Measurements from ENCODE around the gene MRGPRX4.

DNA sequence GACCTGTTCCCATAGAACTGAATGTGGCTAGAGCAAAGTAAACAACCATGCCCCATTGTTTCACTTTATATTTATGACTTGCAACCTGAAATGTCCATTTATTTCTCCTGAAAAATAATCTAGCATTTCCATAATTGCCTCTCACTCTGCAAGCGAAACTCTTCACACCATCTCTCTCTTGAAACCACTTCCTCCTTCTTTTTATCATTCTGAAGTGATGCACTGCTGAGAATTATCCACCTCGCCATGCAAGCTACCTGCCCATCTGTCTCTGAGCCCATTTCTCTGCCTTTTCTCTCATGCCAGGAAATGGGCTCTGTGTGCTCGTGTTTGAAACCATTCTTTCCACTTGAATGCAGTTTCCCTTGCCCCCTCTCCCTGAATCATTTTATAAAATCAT is 26.8 kb upstream of the MRGPRX4 start:
- no peak for TF ChIP-seq NFATC4 (CRISPR knock-in tag; IDR thresholded peaks at IDR 0.05)
- TF ChIP-seq USF2 (CRISPR knock-in tag; IDR thresholded peaks at IDR 0.05): no peak
- TF ChIP-seq, protein P1, sequence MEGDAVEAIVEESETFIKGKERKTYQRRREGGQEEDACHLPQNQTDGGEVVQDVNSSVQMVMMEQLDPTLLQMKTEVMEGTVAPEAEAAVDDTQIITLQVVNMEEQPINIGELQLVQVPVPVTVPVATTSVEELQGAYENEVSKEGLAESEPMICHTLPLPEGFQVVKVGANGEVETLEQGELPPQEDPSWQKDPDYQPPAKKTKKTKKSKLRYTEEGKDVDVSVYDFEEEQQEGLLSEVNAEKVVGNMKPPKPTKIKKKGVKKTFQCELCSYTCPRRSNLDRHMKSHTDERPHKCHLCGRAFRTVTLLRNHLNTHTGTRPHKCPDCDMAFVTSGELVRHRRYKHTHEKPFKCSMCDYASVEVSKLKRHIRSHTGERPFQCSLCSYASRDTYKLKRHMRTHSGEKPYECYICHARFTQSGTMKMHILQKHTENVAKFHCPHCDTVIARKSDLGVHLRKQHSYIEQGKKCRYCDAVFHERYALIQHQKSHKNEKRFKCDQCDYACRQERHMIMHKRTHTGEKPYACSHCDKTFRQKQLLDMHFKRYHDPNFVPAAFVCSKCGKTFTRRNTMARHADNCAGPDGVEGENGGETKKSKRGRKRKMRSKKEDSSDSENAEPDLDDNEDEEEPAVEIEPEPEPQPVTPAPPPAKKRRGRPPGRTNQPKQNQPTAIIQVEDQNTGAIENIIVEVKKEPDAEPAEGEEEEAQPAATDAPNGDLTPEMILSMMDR (IDR thresholded peaks at IDR 0.05): no peak
- TF ChIP-seq AFF4 (CRISPR knock-in tag; IDR thresholded peaks at IDR 0.05; ENCODE audit: borderline replicate concordance): no peak
- no peak for TF ChIP-seq E2F4 (CRISPR knock-in tag; IDR thresholded peaks at IDR 0.05; ENCODE audit: borderline replicate concordance, low read depth)
- TF ChIP-seq ZNF423 (CRISPR knock-in tag; IDR thresholded peaks at IDR 0.05): no peak
- TF ChIP-seq PREB (CRISPR knock-in tag; IDR thresholded peaks at IDR 0.05; ENCODE audit: borderline replicate concordance): no peak
- TF ChIP-seq ELF4 (CRISPR knock-in tag; IDR thresholded peaks at IDR 0.05; ENCODE audit: low read depth): no peak
- TF ChIP-seq ETV6 (CRISPR knock-in tag; IDR thresholded peaks at IDR 0.05): no peak
- TF ChIP-seq, protein P2, sequence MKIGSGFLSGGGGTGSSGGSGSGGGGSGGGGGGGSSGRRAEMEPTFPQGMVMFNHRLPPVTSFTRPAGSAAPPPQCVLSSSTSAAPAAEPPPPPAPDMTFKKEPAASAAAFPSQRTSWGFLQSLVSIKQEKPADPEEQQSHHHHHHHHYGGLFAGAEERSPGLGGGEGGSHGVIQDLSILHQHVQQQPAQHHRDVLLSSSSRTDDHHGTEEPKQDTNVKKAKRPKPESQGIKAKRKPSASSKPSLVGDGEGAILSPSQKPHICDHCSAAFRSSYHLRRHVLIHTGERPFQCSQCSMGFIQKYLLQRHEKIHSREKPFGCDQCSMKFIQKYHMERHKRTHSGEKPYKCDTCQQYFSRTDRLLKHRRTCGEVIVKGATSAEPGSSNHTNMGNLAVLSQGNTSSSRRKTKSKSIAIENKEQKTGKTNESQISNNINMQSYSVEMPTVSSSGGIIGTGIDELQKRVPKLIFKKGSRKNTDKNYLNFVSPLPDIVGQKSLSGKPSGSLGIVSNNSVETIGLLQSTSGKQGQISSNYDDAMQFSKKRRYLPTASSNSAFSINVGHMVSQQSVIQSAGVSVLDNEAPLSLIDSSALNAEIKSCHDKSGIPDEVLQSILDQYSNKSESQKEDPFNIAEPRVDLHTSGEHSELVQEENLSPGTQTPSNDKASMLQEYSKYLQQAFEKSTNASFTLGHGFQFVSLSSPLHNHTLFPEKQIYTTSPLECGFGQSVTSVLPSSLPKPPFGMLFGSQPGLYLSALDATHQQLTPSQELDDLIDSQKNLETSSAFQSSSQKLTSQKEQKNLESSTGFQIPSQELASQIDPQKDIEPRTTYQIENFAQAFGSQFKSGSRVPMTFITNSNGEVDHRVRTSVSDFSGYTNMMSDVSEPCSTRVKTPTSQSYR (CRISPR knock-in tag; IDR thresholded peaks at IDR 0.05): no peak
- no peak for TF ChIP-seq ZNF232 (CRISPR knock-in tag; IDR thresholded peaks at IDR 0.05)
- TF ChIP-seq FOXK1 (CRISPR knock-in tag; IDR thresholded peaks at IDR 0.05): no peak
- TF ChIP-seq, protein P3, sequence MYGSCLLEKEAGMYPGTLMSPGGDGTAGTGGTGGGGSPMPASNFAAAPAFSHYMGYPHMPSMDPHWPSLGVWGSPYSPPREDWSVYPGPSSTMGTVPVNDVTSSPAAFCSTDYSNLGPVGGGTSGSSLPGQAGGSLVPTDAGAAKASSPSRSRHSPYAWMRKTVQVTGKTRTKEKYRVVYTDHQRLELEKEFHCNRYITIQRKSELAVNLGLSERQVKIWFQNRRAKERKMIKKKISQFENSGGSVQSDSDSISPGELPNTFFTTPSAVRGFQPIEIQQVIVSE (CRISPR knock-in tag; IDR thresholded peaks at IDR 0.05; ENCODE audit: borderline replicate concordance): no peak
- TF ChIP-seq, protein P4, sequence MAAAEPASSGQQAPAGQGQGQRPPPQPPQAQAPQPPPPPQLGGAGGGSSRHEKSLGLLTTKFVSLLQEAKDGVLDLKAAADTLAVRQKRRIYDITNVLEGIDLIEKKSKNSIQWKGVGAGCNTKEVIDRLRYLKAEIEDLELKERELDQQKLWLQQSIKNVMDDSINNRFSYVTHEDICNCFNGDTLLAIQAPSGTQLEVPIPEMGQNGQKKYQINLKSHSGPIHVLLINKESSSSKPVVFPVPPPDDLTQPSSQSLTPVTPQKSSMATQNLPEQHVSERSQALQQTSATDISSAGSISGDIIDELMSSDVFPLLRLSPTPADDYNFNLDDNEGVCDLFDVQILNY (CRISPR knock-in tag; IDR thresholded peaks at IDR 0.05): no peak
